ENCODE measurements around the gene ARHGEF19.

DNA sequence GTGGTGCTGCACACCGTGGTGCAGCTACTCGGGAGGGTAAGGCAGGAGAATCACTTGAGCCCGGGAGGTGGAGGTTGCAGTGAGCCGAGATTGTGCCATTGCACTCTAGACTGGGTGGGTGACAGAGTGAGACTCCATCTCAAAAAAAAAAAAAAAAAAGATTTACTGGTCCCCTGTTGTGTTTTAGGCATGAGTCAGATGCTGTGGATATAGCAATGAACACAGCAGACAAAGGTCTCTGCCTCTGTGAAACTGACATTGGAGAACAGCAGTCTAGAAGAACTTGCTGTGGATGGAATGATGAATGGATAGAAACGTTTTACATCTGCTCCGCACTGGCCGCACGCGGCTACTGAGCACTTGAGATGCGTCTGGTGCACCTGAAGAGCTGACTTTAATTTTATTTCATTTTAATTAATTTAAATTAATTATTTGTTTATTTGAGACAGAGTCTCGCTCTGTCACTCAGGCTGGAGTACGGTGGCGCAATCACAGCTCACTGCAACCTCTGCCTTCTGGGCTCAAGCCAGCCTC, 32.1 kb downstream of the ARHGEF19 start:
- no peak for TF ChIP-seq GATA2 (IDR thresholded peaks at IDR 0.05; ENCODE audit: low read depth, low read length)
- TF ChIP-seq GATA3 (IDR thresholded peaks at IDR 0.05; ENCODE audit: low read depth, low read length), result no peak

Measured in SH-SY5Y (cell line).